Gastroesophageal sphincter (tissue), 4 donors: ENCODE results near the gene GSPT1. TPM values are rescaled to one million over a fixed set of nuclear protein-coding genes. Genes with fewer than 3 reads are reported as not detected.

ENCODE experiments used
- ATAC-seq: fragments of 150-250 bp; one replicate; pipeline ENCODE4 v1.9.1; 2016; ENCODE audit warnings: mild to moderate bottlenecking, moderate library complexity
- H3K27ac ChIP-seq, 4 donors: fragments of 200-600 bp; sonication (generic) in 3 of 4; 1 replicate in 3 of 4; 2 replicates in 1 of 4; pipeline ENCODE4 v1.5.1; 2016 to 2019
- H3K27me3 ChIP-seq: fragments of 200-600 bp; sonication (generic); one replicate; pipeline ENCODE4 v1.5.1; 2019
- H3K36me3 ChIP-seq, 2 donors: fragments of 200-600 bp; sonication (generic); one replicate each; pipeline ENCODE4 v1.5.1; 2019; ENCODE audit warnings: control low read depth in 1 of 2
- H3K4me1 ChIP-seq, 3 donors: fragments of 200-600 bp; sonication (generic); 1 replicate in 2 of 3; 2 replicates in 1 of 3; pipeline ENCODE4 v1.5.1; 2016 to 2019; ENCODE audit warnings: control low read depth in 2 of 3
- H3K4me3 ChIP-seq, 2 donors: fragments of 200-600 bp; sonication (generic); one replicate each; pipeline ENCODE4 v1.5.1; 2019; ENCODE audit warnings: mild to moderate bottlenecking in 1 of 2, moderate library complexity in 1 of 2
- H3K9me3 ChIP-seq, 3 donors: fragments of 200-600 bp; sonication (generic); one replicate each; pipeline ENCODE4 v1.5.1; 2017 to 2019; ENCODE audit warnings: control low read depth in 2 of 3
- CTCF ChIP-seq, 4 experiments: fragments of 200-600 bp in 2 of 4; fragments of 450-650 bp in 2 of 4; sonication (generic) in 1 of 4; IDR thresholded peaks; one replicate each; pipeline ENCODE4 v1.5.1; 2017 to 2019; ENCODE audit warnings: antibody characterized with exemption in 4 of 4, mild to moderate bottlenecking in 2 of 4, moderate library complexity in 2 of 4
- EP300 ChIP-seq: sonication (generic); formaldehyde crosslinking; IDR thresholded peaks from one replicate; pipeline ENCODE4 v1.6.1; 2017; ENCODE audit warnings: antibody characterized with exemption, mild to moderate bottlenecking
- POLR2A ChIP-seq, 2 donors: fragments of 450-650 bp; IDR thresholded peaks; one replicate each; pipeline ENCODE4 v1.6.1; 2017; ENCODE audit warnings: antibody characterized with exemption in 2 of 2, mild to moderate bottlenecking in 2 of 2, moderate library complexity in 1 of 2
- POLR2AphosphoS5 ChIP-seq: sonication (generic); formaldehyde crosslinking; IDR thresholded peaks from one replicate; pipeline ENCODE4 v1.6.1; 2017; ENCODE audit warnings: antibody characterized with exemption
- WGBS, 2 donors: methylation state at CpG; one replicate each; pipeline ENCODE4 v1.1.5; 2018; ENCODE audit warnings: low coverage in 1 of 2; 5-methylcytosine and 5-hydroxymethylcytosine counted together
- total RNA-seq, 4 donors: library from RNA; depleted of rRNA; stranded (reverse); fragments of >200 nt; gene quantifications; one replicate each; pipeline ENCODE4 v1.1.0, GENCODE V29; 2016

The GSPT1 gene
- total RNA-seq, 4 donors from 2014 or later, result 55.3 to 86.2 (median 72.6) TPM

GRCh38 chr16:11909653-11910545 is 5.9 kb downstream of the GSPT1 start:
- Histone ChIP-seq H3K9me3 (no peaks in the 10 kb centered on the region), H3K27me3 (no peaks in the 10 kb centered on the region), H3K4me1 (peaks cover 3 to 88% (median 36%) of the 10 kb centered on the region in 3 donors), H3K4me3 (no peak overlapping the region), H3K27ac (peak overlapping the region in 1 of 4 donors; percentile 26), H3K36me3 (peaks cover 0 to 1% of the 10 kb centered on the region in 2 donors)
- ATAC-seq, result no peak
- TF ChIP-seq CTCF (IDR thresholded peaks at IDR 0.05) (no peak), POLR2AphosphoS5 (no peak)
- 69 to 71% methylated on average over 13 to 18 of the region's 18 CpGs for WGBS, 2 donors

GRCh38 chr16:11907160-11907970 is 8.4 kb downstream of the GSPT1 start:
- Histone ChIP-seq H3K4me3 (no peak overlapping the region), H3K27ac (no peak overlapping the region), H3K36me3 (peaks cover 0 to 4% of the 10 kb centered on the region in 2 donors), H3K9me3 (no peaks in the 10 kb centered on the region), H3K27me3 (no peaks in the 10 kb centered on the region), H3K4me1 (peaks cover 3 to 84% (median 21%) of the 10 kb centered on the region in 3 donors)
- 95 to 100% methylated on average over 3 to 8 of the region's 8 CpGs for WGBS, 2 donors
- TF ChIP-seq POLR2AphosphoS5, result no peak
- TF ChIP-seq POLR2A (IDR thresholded peaks at IDR 0.05), result no peak
- TF ChIP-seq CTCF (IDR thresholded peaks at IDR 0.05), result no peak
- no peak for TF ChIP-seq EP300
- no peak for ATAC-seq

GRCh38 chr16:11903906-11904305 is 11.8 kb downstream of the GSPT1 start:
- H3K4me1 ChIP-seq, result peaks cover 0 to 83% (median 0%) of the 10 kb centered on the region in 3 donors
- TF ChIP-seq CTCF (IDR thresholded peaks at IDR 0.05) (no peak), POLR2A (IDR thresholded peaks at IDR 0.05) (no peak), POLR2AphosphoS5 (no peak), EP300 (no peak)
- 85 to 98% methylated on average over 4 to 6 of the region's 6 CpGs for WGBS, 2 donors
- no peaks in the 10 kb centered on the region for H3K9me3 ChIP-seq
- no peaks in the 10 kb centered on the region for H3K27me3 ChIP-seq
- H3K4me3 ChIP-seq, result no peak overlapping the region
- ATAC-seq, result no peak
- H3K36me3 ChIP-seq, result peaks cover 0 to 4% of the 10 kb centered on the region in 2 donors
- H3K27ac ChIP-seq, result no peak overlapping the region

- H3K27ac ChIP-seq, result no peak overlapping the region
- 41 to 71% methylated on average over 2 to 3 of the region's 3 CpGs for WGBS, 2 donors
- H3K4me3 ChIP-seq, result no peak overlapping the region
- peaks cover 0 to 14% of the 10 kb centered on the region in 2 donors for H3K36me3 ChIP-seq
- no peaks in the 10 kb centered on the region for H3K27me3 ChIP-seq
- H3K9me3 ChIP-seq, result no peaks in the 10 kb centered on the region
- TF ChIP-seq POLR2AphosphoS5, result no peak
- TF ChIP-seq CTCF (IDR thresholded peaks at IDR 0.05), result no peak
- no peak for TF ChIP-seq POLR2A (IDR thresholded peaks at IDR 0.05)
- no peak for TF ChIP-seq EP300
- H3K4me1 ChIP-seq, result peaks cover 0 to 73% (median 0%) of the 10 kb centered on the region in 3 donors
- no peak for ATAC-seq
Measured at GRCh38 chr16:11901091-11901490, 14.7 kb downstream of the GSPT1 start.
